OCI-LY7 (cell line): ENCODE results near the gene RGPD3. TPM values are rescaled to one million over a fixed set of nuclear protein-coding genes. Genes with fewer than 3 reads are reported as not detected.

Source experiments
- BruUV-seq: library from RNA; stranded (reverse); fragments of 400-500 nt; replicated peaks from 2 replicates; lab custom pipeline; 2021; lab: Mats Ljungman, UMichigan
- CTCF ChIA-PET: fragments of 300-600 bp; sonication (Branson Sonifier 250); formaldehyde crosslinking; loops from one replicate; lab custom pipeline; 2022; ENCODE audit warnings: antibody characterized with exemption; ENCODE audit not compliant: unreplicated experiment; lab: Charles Lee
- POLR2A ChIA-PET: fragments of 300-600 bp; sonication (Branson Sonifier 250); formaldehyde crosslinking; loops from one replicate; lab custom pipeline; 2022; ENCODE audit warnings: antibody characterized with exemption; lab: Charles Lee
- DNase-seq: peaks from one replicate; pipeline ENCODE4 v3.0.0-alpha.2; 2015; ENCODE audit warnings: low spot score
- H2AFZ ChIP-seq: fragments of 200-600 bp; sonication (generic), shearing (Covaris generic); 2 replicates; pipeline ENCODE4 v1.6.1; 2014; ENCODE audit warnings: mild to moderate bottlenecking, antibody characterized with exemption, low read length, moderate library complexity
- H3K27ac ChIP-seq: fragments of 200-600 bp; sonication (generic); 2 replicates; pipeline ENCODE4 v1.5.1; 2014; ENCODE audit warnings: mixed run types, low read depth, mild to moderate bottlenecking, moderate library complexity, low read length, inconsistent platforms; ENCODE audit not compliant: poor library complexity, severe bottlenecking
- H3K36me3 ChIP-seq: fragments of 200-600 bp; sonication (generic); 2 replicates; pipeline ENCODE4 v1.6.1; 2014; ENCODE audit warnings: mild to moderate bottlenecking, antibody characterized with exemption, low read length, moderate library complexity, mixed read lengths; ENCODE audit not compliant: insufficient read depth
- H3K4me1 ChIP-seq: fragments of 200-600 bp; sonication (generic); 2 replicates; pipeline ENCODE4 v1.5.1; 2014; ENCODE audit warnings: mild to moderate bottlenecking, low read length; ENCODE audit not compliant: insufficient read depth, poor library complexity, severe bottlenecking
- H3K4me2 ChIP-seq: fragments of 200-600 bp; sonication (generic); 2 replicates; pipeline ENCODE4 v1.6.1; 2014; ENCODE audit warnings: mild to moderate bottlenecking, low read length
- H3K4me3 ChIP-seq: fragments of 200-600 bp; sonication (generic); 2 replicates; pipeline ENCODE4 v1.5.1; 2014; ENCODE audit warnings: mild to moderate bottlenecking, low read depth, low read length; ENCODE audit not compliant: poor library complexity, severe bottlenecking
- H3K79me2 ChIP-seq: fragments of 200-600 bp; sonication (generic); 2 replicates; pipeline ENCODE4 v1.6.1; 2016; ENCODE audit warnings: low read depth, mild to moderate bottlenecking, low read length, moderate library complexity, mixed read lengths; ENCODE audit not compliant: insufficient read depth
- H3K9me2 ChIP-seq: fragments of 200-600 bp; sonication (generic); 2 replicates; pipeline ENCODE4 v1.6.1; 2016; ENCODE audit warnings: mild to moderate bottlenecking, low read length, mixed read lengths; ENCODE audit not compliant: insufficient read depth
- H3K9me3 ChIP-seq: fragments of 200-600 bp; sonication (generic); 2 replicates; pipeline ENCODE4 v1.6.1; 2014; ENCODE audit warnings: mild to moderate bottlenecking, mixed run types, low read length, mixed read lengths
- H4K20me1 ChIP-seq: fragments of 200-600 bp; sonication (generic); 2 replicates; pipeline ENCODE4 v1.6.1; 2014; ENCODE audit warnings: mild to moderate bottlenecking, antibody characterized with exemption, low read length, moderate library complexity, mixed read lengths; ENCODE audit not compliant: insufficient read depth
- CTCF ChIP-seq: fragments of 200-600 bp; sonication (generic); conservative IDR thresholded peaks from 2 replicates; pipeline ENCODE4 v1.5.1; 2014; ENCODE audit warnings: mild to moderate bottlenecking, antibody characterized with exemption, low read length, moderate library complexity, mixed read lengths
- EZH2phosphoT487 ChIP-seq: fragments of 200-600 bp; sonication (generic); IDR thresholded peaks from 2 replicates; pipeline ENCODE4 v1.6.1; 2018; ENCODE audit warnings: low read depth, borderline replicate concordance, mild to moderate bottlenecking, mixed run types, antibody characterized with exemption, low read length, moderate library complexity, mixed read lengths
- intact Hi-C: fragments of 100-400 bp; cut with micrococcal nuclease; formaldehyde crosslinking; loops from one replicate; pipeline ENCODE4 v1.10.0; 2022; ENCODE audit not compliant: unreplicated experiment
- total RNA-seq, 2 experiments: library from RNA; depleted of rRNA in 1 of 2; stranded (reverse); fragments of >200 nt in 1 of 2; shearing (Covaris generic) in 1 of 2; gene quantifications; 2 replicates each; pipeline ENCODE4 v1.2.3, GENCODE V29; 2014 to 2022

RGPD3 gene
- total RNA-seq, 2 experiments from 2014 or later = not detected

GRCh38 chr2:106359512-106359911 lies 108.7 kb downstream of the RGPD3 start:
- H3K4me1 ChIP-seq = no peaks in the 10 kb centered on the region
- H3K9me3 ChIP-seq = no peaks in the 10 kb centered on the region
- BruUV-seq = no TSS peak
- no peak for TF ChIP-seq EZH2phosphoT487
- no peak for TF ChIP-seq CTCF
- H3K36me3 ChIP-seq = no peaks in the 10 kb centered on the region
- H3K9me2 ChIP-seq = no peaks in the 10 kb centered on the region
- H3K4me2 ChIP-seq = no peak overlapping the region
- H3K4me3 ChIP-seq = no peak overlapping the region
- H4K20me1 ChIP-seq = no peaks in the 10 kb centered on the region
- no peaks in the 10 kb centered on the region for H3K79me2 ChIP-seq
- CTCF ChIA-PET = no interaction called here
- H3K27ac ChIP-seq = no peak overlapping the region
- no peak overlapping the region for H2AFZ ChIP-seq
- POLR2A ChIA-PET = no interaction called here
- DNase-seq = no peak
- intact Hi-C loops = no loop called here

- DNase-seq = no peak
- Histone ChIP-seq H4K20me1 (no peaks in the 10 kb centered on the region), H3K9me3 (no peaks in the 10 kb centered on the region), H3K4me1 (no peaks in the 10 kb centered on the region), H2AFZ (no peak overlapping the region), H3K9me2 (no peaks in the 10 kb centered on the region), H3K4me3 (no peak overlapping the region), H3K36me3 (no peaks in the 10 kb centered on the region), H3K27ac (no peak overlapping the region), H3K79me2 (no peaks in the 10 kb centered on the region), H3K4me2 (no peak overlapping the region)
- ChIA-PET CTCF (no interaction called here), POLR2A (no interaction called here)
- TF ChIP-seq CTCF (no peak), EZH2phosphoT487 (no peak)
- intact Hi-C loops = no loop called here
- no TSS peak for BruUV-seq
Observed at GRCh38 chr2:106358521-106358920, 109.7 kb downstream of the RGPD3 start.

- Histone ChIP-seq H3K9me3 (no peaks in the 10 kb centered on the region), H2AFZ (no peak overlapping the region), H3K4me1 (no peaks in the 10 kb centered on the region), H3K27ac (no peak overlapping the region), H3K79me2 (no peaks in the 10 kb centered on the region), H3K36me3 (no peaks in the 10 kb centered on the region), H3K4me3 (no peak overlapping the region), H3K9me2 (no peaks in the 10 kb centered on the region), H4K20me1 (no peaks in the 10 kb centered on the region), H3K4me2 (no peak overlapping the region)
- POLR2A ChIA-PET = no interaction called here
- intact Hi-C loops = no loop called here
- BruUV-seq = no TSS peak
- no peak for DNase-seq
- CTCF ChIA-PET = no interaction called here
- TF ChIP-seq CTCF (no peak), EZH2phosphoT487 (no peak)
Observed at GRCh38 chr2:106358081-106358480, 110.1 kb downstream of the RGPD3 start.
